ENCODE measurements around the gene PRPSAP1. TPM values are rescaled to one million over a fixed set of nuclear protein-coding genes. Genes with fewer than 3 reads are reported as not detected.
A peak's percentile ranks its signal among the peaks of the same experiment; 100 is the strongest.

The PRPSAP1 gene
- total RNA-seq, 2 experiments from 2014 or later = 53.3 to 111 TPM

DNA sequence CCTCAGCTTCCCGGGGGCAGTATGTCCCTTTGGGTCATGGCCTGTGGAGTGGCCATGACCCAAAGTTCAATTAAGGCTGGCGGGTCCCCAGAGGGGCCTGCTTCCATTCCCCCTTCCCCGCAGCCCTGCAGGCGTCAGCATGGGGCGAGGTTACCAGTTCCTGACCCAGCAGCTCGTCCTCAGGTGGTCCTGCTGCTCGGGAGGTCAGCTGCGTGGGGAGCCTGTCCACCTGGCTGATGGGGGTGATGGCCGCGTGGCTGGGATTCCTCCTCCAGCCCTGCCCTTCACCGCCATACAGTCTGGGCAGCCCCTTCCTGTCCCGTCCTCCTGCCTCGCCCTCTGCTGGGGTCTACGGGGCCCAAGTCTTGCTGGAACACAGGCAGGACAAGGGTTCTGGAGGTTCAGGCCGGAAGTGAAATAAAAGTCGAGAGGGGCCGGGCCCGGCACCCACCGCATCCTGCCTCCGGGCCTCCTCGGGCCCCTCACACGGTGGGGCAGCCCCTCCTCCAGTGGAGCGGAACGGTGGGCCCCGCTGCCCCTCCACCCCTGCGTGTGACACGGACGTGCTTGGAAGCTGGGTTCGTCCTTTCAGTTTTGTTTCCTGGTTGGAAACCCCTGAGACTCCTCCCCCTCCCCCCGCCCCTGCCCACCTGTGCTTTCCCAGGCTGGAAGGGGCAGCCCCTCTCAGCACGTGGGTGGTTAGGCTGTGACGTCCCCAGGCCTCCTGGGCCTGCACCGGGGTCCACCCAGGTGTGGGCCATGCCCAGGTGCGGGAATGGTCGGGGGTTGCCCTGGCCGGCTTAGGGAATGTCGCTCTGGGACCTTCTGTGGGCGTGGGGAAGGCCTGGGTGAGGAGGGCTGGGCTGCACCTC, 81.8 kb downstream of the PRPSAP1 start:
- Histone ChIP-seq H4K20me1 (ENCODE audit: insufficient read depth, low read length) (no peaks in the 10 kb centered on the region), H3K79me2 (ENCODE audit: insufficient read depth, low read depth, low read length) (peaks cover 30% of the 10 kb centered on the region), H3K4me2 (ENCODE audit: low read length) (peak overlapping the region; percentile 77), H3K4me3 (ENCODE audit: low read depth, low read length, poor library complexity, severe bottlenecking) (peak overlapping the region; percentile 61), H3K36me3 (ENCODE audit: insufficient read depth, low read length) (peaks cover 19% of the 10 kb centered on the region; the same call in 1 of the 2 replicates), H3K9me3 (ENCODE audit: low read length) (no peaks in the 10 kb centered on the region), H3K9me2 (ENCODE audit: insufficient read depth, low read length) (no peaks in the 10 kb centered on the region), H3K4me1 (ENCODE audit: insufficient read depth, low read length, poor library complexity, severe bottlenecking) (peaks cover 84% of the 10 kb centered on the region), H2AFZ (ENCODE audit: low read length) (no peak overlapping the region; the same call in 1 of the 2 replicates), H3K27ac (ENCODE audit: low read depth, low read length, poor library complexity, severe bottlenecking) (peak overlapping the region; percentile 85)
- ChIA-PET CTCF (ENCODE audit: unreplicated experiment) (interaction anchor here (1.8 kb wide), 1 partner anchor 8 kb away, joined by 7 read pairs; no protein-coding TSS in a partner anchor), POLR2A (interaction anchor here (0.5 to 7.6 kb wide), 6 partner anchors 10 to 697 kb away, joined by 3 to 72 read pairs (median 5); partner anchors contain the start of gene UBALD2)
- intact Hi-C loops (cut with micrococcal nuclease; ENCODE audit: unreplicated experiment) = loop anchor here (2.0 kb wide), 1 partner anchor 127 kb away; no protein-coding TSS in a partner anchor
- DNase-seq (ENCODE audit: low spot score) = peak; percentile 89
- no peak for TF ChIP-seq EZH2phosphoT487 (IDR thresholded peaks at IDR 0.05; ENCODE audit: borderline replicate concordance, low read depth, low read length)
- TF ChIP-seq, protein P1, sequence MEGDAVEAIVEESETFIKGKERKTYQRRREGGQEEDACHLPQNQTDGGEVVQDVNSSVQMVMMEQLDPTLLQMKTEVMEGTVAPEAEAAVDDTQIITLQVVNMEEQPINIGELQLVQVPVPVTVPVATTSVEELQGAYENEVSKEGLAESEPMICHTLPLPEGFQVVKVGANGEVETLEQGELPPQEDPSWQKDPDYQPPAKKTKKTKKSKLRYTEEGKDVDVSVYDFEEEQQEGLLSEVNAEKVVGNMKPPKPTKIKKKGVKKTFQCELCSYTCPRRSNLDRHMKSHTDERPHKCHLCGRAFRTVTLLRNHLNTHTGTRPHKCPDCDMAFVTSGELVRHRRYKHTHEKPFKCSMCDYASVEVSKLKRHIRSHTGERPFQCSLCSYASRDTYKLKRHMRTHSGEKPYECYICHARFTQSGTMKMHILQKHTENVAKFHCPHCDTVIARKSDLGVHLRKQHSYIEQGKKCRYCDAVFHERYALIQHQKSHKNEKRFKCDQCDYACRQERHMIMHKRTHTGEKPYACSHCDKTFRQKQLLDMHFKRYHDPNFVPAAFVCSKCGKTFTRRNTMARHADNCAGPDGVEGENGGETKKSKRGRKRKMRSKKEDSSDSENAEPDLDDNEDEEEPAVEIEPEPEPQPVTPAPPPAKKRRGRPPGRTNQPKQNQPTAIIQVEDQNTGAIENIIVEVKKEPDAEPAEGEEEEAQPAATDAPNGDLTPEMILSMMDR (conservative IDR thresholded peaks at IDR 0.05; ENCODE audit: low read length) = no peak
- no TSS peak for BruUV-seq (replicated peaks)

DNA sequence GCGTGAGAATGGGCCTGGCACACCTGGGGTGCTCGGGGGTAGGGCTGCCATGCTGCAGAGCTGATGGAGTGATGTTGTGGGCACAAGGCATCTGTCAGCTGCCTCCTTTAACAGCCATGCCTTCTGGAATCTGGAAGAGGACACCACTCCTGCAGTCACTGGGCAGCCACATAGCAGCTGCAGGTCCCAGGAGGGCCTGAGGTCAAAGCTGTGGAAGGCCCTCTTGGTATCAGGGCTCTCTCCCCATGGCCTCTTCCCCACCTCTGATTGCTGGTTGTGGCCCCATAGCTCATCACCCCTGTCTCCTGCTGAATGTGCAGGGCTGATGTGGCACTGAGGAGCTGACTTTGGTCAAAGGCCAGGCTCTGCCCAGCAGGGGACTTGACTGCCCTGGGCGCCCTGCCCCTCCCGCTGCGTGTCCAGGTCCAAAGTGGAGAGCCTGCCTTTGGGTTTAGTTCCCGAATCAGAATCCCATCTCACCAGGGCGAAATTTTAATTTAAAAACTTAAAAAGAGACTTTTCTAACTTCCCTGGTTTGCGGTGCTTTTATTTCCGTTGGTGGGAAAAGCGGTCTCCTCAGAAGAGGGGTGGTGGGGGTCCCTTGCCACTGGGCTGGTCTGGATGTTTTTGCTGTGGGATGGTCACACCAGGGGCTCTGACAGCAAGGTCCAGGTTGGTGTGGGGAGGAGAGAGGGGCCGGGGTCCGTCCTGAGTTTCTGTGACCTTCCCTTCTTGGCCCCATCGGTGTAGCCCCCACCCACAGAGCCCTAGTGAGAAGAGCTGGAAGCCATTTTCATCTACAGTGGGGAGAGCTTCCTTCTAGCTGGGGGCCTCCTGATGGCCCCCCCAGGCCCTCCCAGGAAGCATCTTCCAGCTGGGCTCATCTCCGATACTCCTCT, 82.7 kb downstream of the PRPSAP1 start:
- CTCF ChIA-PET (ENCODE audit: unreplicated experiment) = interaction anchor here (1.8 kb wide), 1 partner anchor 9 kb away, joined by 7 read pairs; no protein-coding TSS in a partner anchor
- peak; percentile 47 for DNase-seq (ENCODE audit: low spot score)
- intact Hi-C loops (cut with micrococcal nuclease; ENCODE audit: unreplicated experiment) = no loop called here

More for the DNA sequence above, 82.7 kb downstream of the PRPSAP1 start:
- peak overlapping the region; percentile 85 for H3K27ac ChIP-seq (ENCODE audit: low read depth, low read length, poor library complexity, severe bottlenecking)
- TF ChIP-seq, protein P1 (conservative IDR thresholded peaks at IDR 0.05; ENCODE audit: low read length) = no peak
- TF ChIP-seq EZH2phosphoT487 (IDR thresholded peaks at IDR 0.05; ENCODE audit: borderline replicate concordance, low read depth, low read length) = no peak
- H3K9me3 ChIP-seq (ENCODE audit: low read length) = no peaks in the 10 kb centered on the region
- H4K20me1 ChIP-seq (ENCODE audit: insufficient read depth, low read length) = no peaks in the 10 kb centered on the region
- BruUV-seq (replicated peaks) = no TSS peak
- H3K36me3 ChIP-seq (ENCODE audit: insufficient read depth, low read length) = peaks cover 26% of the 10 kb centered on the region
- peak overlapping the region; percentile 61 for H3K4me3 ChIP-seq (ENCODE audit: low read depth, low read length, poor library complexity, severe bottlenecking)
- no peaks in the 10 kb centered on the region for H3K9me2 ChIP-seq (ENCODE audit: insufficient read depth, low read length)
- peaks cover 90% of the 10 kb centered on the region for H3K4me1 ChIP-seq (ENCODE audit: insufficient read depth, low read length, poor library complexity, severe bottlenecking)
- POLR2A ChIA-PET = interaction anchor here (0.7 to 7.6 kb wide), 5 partner anchors 9 to 146 kb away, joined by 3 to 72 read pairs (median 4); partner anchors contain the start of gene UBALD2
- no peak overlapping the region for H2AFZ ChIP-seq (ENCODE audit: low read length)
- peak overlapping the region; percentile 77 for H3K4me2 ChIP-seq (ENCODE audit: low read length)
- peaks cover 39% of the 10 kb centered on the region for H3K79me2 ChIP-seq (ENCODE audit: insufficient read depth, low read depth, low read length)
